NCI-H2227 treated with DMSO at 0.1 percent for 48 hours (cell line): Measurements from ENCODE around the gene TSPOAP1.

ENCODE experiments used
- DNase-seq: peaks from one replicate; lab custom pipeline; 2025; lab: John Stamatoyannopoulos, UW

The TSPOAP1 gene

GRCh38 chr17:58316260-58316960 lies 12.2 kb downstream of the TSPOAP1 start:
- no peak for DNase-seq

GRCh38 chr17:58315750-58316149 lies 12.8 kb downstream of the TSPOAP1 start:
- DNase-seq, result no peak

- no peak for DNase-seq
Observed at GRCh38 chr17:58315281-58315711, 13.3 kb downstream of the TSPOAP1 start.

- DNase-seq, result no peak
Observed at GRCh38 chr17:58314706-58315015, 13.9 kb downstream of the TSPOAP1 start.

GRCh38 chr17:58313815-58314705 lies 14.5 kb downstream of the TSPOAP1 start:
- no peak for DNase-seq

GRCh38 chr17:58312829-58313228 lies 15.8 kb downstream of the TSPOAP1 start:
- no peak for DNase-seq

- no peak for DNase-seq
Observed at GRCh38 chr17:58312021-58312630, 16.5 kb downstream of the TSPOAP1 start.

GRCh38 chr17:58311429-58311894 lies 17.1 kb downstream of the TSPOAP1 start:
- no peak for DNase-seq

GRCh38 chr17:58310511-58311428 lies 17.8 kb downstream of the TSPOAP1 start:
- DNase-seq, result no peak

- DNase-seq, result no peak
Observed at GRCh38 chr17:58309918-58310259, 18.7 kb downstream of the TSPOAP1 start.

- no peak for DNase-seq
Observed at GRCh38 chr17:58308985-58309917, 19.3 kb downstream of the TSPOAP1 start.

- DNase-seq, result no peak
Observed at GRCh38 chr17:58308173-58308984, 20.2 kb downstream of the TSPOAP1 start.

- no peak for DNase-seq
Observed at GRCh38 chr17:58307468-58308172, 21.0 kb downstream of the TSPOAP1 start.

GRCh38 chr17:58306131-58306951 lies 22.3 kb downstream of the TSPOAP1 start:
- DNase-seq, result no peak

- no peak for DNase-seq
Observed at GRCh38 chr17:58305626-58306025, 23.0 kb downstream of the TSPOAP1 start.

GRCh38 chr17:58304750-58305486 lies 23.7 kb downstream of the TSPOAP1 start:
- DNase-seq, result no peak

GRCh38 chr17:58303971-58304749 lies 24.4 kb downstream of the TSPOAP1 start:
- peak; percentile 19 for DNase-seq
